Measurements from ENCODE around the gene PSMA5. TPM values are rescaled to one million over a fixed set of nuclear protein-coding genes. Genes with fewer than 3 reads are reported as not detected.

Gene PSMA5
- total and polyA plus RNA-seq, 2 of the 13 experiments (the other 11 are each of a cell fraction or from before 2014, with no cell fraction given): 140 to 169 TPM

- TF ChIP-seq, protein P1, sequence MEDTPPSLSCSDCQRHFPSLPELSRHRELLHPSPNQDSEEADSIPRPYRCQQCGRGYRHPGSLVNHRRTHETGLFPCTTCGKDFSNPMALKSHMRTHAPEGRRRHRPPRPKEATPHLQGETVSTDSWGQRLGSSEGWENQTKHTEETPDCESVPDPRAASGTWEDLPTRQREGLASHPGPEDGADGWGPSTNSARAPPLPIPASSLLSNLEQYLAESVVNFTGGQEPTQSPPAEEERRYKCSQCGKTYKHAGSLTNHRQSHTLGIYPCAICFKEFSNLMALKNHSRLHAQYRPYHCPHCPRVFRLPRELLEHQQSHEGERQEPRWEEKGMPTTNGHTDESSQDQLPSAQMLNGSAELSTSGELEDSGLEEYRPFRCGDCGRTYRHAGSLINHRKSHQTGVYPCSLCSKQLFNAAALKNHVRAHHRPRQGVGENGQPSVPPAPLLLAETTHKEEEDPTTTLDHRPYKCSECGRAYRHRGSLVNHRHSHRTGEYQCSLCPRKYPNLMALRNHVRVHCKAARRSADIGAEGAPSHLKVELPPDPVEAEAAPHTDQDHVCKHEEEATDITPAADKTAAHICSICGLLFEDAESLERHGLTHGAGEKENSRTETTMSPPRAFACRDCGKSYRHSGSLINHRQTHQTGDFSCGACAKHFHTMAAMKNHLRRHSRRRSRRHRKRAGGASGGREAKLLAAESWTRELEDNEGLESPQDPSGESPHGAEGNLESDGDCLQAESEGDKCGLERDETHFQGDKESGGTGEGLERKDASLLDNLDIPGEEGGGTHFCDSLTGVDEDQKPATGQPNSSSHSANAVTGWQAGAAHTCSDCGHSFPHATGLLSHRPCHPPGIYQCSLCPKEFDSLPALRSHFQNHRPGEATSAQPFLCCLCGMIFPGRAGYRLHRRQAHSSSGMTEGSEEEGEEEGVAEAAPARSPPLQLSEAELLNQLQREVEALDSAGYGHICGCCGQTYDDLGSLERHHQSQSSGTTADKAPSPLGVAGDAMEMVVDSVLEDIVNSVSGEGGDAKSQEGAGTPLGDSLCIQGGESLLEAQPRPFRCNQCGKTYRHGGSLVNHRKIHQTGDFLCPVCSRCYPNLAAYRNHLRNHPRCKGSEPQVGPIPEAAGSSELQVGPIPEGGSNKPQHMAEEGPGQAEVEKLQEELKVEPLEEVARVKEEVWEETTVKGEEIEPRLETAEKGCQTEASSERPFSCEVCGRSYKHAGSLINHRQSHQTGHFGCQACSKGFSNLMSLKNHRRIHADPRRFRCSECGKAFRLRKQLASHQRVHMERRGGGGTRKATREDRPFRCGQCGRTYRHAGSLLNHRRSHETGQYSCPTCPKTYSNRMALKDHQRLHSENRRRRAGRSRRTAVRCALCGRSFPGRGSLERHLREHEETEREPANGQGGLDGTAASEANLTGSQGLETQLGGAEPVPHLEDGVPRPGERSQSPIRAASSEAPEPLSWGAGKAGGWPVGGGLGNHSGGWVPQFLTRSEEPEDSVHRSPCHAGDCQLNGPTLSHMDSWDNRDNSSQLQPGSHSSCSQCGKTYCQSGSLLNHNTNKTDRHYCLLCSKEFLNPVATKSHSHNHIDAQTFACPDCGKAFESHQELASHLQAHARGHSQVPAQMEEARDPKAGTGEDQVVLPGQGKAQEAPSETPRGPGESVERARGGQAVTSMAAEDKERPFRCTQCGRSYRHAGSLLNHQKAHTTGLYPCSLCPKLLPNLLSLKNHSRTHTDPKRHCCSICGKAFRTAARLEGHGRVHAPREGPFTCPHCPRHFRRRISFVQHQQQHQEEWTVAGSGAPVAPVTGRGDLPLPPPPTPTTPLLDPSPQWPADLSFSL (CRISPR knock-in tag; IDR thresholded peaks at IDR 0.05): no peak
- TF ChIP-seq PAF1 (CRISPR knock-in tag; IDR thresholded peaks at IDR 0.05) (no peak), MBNL3 (CRISPR knock-in tag; conservative IDR thresholded peaks at IDR 0.05) (no peak), MAFF (IDR thresholded peaks at IDR 0.05; ENCODE audit: low read depth, low read length) (no peak), JDP2 (CRISPR knock-in tag; IDR thresholded peaks at IDR 0.05; ENCODE audit: borderline replicate concordance) (no peak), ZNF260 (CRISPR knock-in tag; IDR thresholded peaks at IDR 0.05; ENCODE audit: borderline replicate concordance, low read depth) (no peak), CEBPG (CRISPR knock-in tag; IDR thresholded peaks at IDR 0.05) (peak; percentile 82), CCDC6 (CRISPR knock-in tag; IDR thresholded peaks at IDR 0.05) (no peak; the same call in 1 of the 2 replicates), ARID3A (IDR thresholded peaks at IDR 0.05; ENCODE audit: low read depth, low read length) (no peak), HDAC1 (CRISPR knock-in tag; IDR thresholded peaks at IDR 0.05) (peak; percentile 53), BHLHE40 (IDR thresholded peaks at IDR 0.05; ENCODE audit: low read length) (no peak), NR2F1 (CRISPR knock-in tag; IDR thresholded peaks at IDR 0.05) (0 out of 4 replicates have a peak, but pooled peaks of 1 of the 2 experiments have one; percentile 6), SETDB1 (CRISPR knock-in tag; IDR thresholded peaks at IDR 0.05; ENCODE audit: borderline replicate concordance) (no peak), THYN1 (CRISPR knock-in tag; IDR thresholded peaks at IDR 0.05; ENCODE audit: borderline replicate concordance, low read depth) (no peak), ARNT2 (CRISPR knock-in tag; IDR thresholded peaks at IDR 0.05; ENCODE audit: low read depth) (no peak), MLLT10 (CRISPR knock-in tag; IDR thresholded peaks at IDR 0.05) (no peak)
- TF ChIP-seq, protein P2, sequence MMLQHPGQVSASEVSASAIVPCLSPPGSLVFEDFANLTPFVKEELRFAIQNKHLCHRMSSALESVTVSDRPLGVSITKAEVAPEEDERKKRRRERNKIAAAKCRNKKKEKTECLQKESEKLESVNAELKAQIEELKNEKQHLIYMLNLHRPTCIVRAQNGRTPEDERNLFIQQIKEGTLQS (CRISPR knock-in tag; IDR thresholded peaks at IDR 0.05): no peak
- TF ChIP-seq, protein P3, sequence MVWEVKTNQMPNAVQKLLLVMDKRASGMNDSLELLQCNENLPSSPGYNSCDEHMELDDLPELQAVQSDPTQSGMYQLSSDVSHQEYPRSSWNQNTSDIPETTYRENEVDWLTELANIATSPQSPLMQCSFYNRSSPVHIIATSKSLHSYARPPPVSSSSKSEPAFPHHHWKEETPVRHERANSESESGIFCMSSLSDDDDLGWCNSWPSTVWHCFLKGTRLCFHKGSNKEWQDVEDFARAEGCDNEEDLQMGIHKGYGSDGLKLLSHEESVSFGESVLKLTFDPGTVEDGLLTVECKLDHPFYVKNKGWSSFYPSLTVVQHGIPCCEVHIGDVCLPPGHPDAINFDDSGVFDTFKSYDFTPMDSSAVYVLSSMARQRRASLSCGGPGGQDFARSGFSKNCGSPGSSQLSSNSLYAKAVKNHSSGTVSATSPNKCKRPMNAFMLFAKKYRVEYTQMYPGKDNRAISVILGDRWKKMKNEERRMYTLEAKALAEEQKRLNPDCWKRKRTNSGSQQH (CRISPR knock-in tag; IDR thresholded peaks at IDR 0.05; ENCODE audit: low read depth): no peak
These were observed 55.4 kb downstream of the PSMA5 start (continued) for GRCh38 chr1:109370712-109371340.
